NCI-H1105 (cell line): ENCODE results near the gene BOD1L1.

Experiments
- DNase-seq: peaks from one replicate; lab custom pipeline; 2025; lab: John Stamatoyannopoulos, UW

Gene BOD1L1

DNA sequence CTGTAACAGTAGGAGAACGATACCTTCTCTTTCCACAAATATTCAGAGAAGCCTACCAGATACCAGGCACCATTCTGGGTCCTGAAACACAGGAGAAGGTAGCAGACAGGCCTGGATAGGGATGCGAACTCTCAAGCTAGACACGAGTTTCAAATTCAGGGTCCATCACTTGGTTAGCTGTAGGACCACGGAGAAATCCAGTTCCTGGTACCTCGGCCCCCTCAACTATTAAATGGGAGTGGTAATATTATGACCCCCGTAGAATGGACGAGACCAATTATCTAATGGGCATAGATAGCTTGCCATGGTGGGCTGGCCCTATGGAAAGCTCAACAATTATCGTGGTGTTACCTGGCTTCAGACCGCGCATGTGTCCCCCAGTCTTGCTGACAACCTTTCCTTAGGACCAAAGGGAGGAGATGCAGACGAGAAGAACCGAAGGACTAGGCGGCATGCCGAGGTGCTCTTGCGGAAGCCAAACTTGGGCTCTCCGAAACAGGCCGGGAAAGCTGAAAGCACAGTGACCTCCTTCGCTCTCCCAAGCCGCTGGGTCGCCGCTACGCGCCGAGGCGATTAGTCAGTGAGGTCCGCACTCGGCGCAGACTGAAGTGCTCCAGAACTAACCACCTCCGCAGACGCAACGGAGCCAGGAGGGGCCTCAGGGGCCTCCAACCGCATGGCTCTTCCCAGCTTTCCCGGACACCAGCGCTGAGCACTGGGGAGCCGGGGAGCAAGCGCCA is 102.9 kb downstream of the BOD1L1 start:
- no peak for DNase-seq

DNA sequence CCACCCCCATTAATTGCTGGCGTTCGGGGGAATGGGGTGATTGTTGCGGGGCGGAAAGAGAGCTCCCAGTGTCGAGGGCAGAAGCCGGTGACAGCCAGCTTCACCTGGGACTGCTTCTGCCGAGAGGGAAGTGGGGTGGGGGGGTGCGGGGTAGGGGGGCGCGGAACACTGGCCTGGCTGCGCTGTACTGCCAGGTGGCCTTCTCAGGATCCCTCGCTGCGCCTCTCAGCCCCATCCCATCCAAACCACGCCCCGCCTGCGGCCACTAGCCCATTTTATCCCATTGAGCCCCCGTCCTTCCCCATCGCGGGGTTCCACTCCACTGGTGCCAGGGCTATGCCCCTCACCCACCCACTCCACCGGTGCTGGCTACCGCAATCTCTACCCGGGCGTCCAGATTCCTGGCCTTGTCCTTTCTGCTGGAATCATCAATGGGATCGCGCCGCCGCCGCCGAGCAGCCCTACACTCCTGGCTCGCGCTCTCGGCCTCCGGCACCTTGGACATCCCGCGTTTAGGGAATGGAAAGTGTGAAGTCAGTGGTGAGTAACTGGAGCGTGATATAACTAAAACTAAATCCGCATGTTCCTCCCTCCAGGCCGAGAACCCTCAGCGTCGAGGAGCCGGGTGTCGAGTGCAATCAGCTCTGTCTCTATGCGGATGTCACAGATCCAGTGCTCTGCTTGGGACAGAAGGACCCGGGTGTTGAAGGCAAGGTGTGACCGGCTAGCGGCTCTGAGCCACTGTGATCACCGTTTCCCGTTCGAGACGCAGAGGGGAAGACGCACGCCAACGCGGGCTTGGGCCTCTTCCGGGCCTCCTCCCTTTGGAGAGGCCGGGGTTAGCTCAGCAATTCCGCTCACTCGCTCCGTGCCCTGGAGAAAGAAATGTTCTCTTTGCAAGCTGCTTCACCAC is 103.7 kb downstream of the BOD1L1 start:
- no peak for DNase-seq

GRCh38 chr4:13523105-13523477 is 104.4 kb downstream of the BOD1L1 start:
- no peak for DNase-seq

DNA sequence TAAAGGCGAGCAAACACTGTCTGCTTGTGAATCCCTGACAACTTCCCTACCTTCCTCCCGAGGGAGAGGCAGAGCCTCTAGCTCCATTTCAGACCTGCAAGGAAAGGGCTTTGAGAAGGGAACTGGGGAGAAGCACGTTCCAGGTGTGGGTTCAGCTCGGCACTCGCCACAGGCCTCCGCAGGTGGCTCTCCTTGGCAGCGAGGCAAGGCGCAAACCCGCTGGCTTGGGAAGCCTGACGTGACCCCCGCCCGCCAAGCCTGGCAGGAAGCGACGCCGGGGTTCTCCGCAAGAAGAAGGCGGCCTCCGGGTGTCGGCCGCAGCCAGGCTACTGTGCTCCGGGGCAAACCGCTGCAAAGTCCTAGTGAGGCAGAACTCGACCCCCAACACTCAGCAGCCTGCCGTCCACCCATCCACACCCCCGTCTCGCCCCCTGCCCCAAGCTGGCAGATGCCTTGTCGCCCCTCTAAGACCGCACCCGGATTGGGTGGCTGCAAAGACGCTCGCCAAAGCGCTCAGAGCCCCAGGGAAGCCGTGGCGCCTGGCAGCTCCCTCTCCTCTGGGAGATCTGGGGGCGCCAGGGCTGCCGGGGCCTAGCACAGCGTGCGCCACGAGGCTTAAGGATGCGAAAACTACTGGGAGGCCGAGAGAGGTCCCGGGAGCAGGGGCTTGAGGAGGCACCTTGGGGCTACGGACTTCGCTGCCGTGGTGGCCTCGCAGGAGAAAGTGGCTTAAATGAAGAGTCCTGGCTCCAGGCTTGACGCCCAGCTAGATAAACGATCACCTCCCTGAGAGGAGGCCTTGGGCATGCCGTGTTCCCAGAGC is 105.0 kb downstream of the BOD1L1 start:
- no peak for DNase-seq

GRCh38 chr4:13521047-13521446 is 106.5 kb downstream of the BOD1L1 start:
- DNase-seq, result no peak
